Measurements from ENCODE around the gene LPAR1. TPM values are rescaled to one million over a fixed set of nuclear protein-coding genes. Genes with fewer than 3 reads are reported as not detected.
A peak's percentile ranks its signal among the peaks of the same experiment; 100 is the strongest.

LPAR1 gene
- total and polyA plus RNA-seq, 2 of the 8 experiments (the other 6 are each of a cell fraction or from before 2014, with no cell fraction given) = 3.4 to 5.1 TPM

GRCh38 chr9:111030492-111030891 is 7.8 kb downstream of the LPAR1 start:
- Histone ChIP-seq H3K14ac (ENCODE audit: insufficient read length) (no peak overlapping the region), H3K23me2 (ENCODE audit: low read depth, low read length) (no peaks in the 10 kb centered on the region; the same call in 1 of the 2 replicates), H2AK5ac (ENCODE audit: low read depth, low read length) (no peak overlapping the region), H3K4me1 (replicated peaks in 1 of 4; ENCODE audit: control insufficient read depth in 3 of 4, insufficient read depth in 4 of 4, low read length in 3 of 4) (peaks cover 0 to 4% (median 0%) of the 10 kb centered on the region in 4 experiments; a peak in 2 of 7 replicates), H3K27ac (ENCODE audit: low read depth, low read length) (no peak overlapping the region), H2AFZ (ENCODE audit: low read length) (no peak overlapping the region), H4K8ac (ENCODE audit: extremely low read depth, insufficient read depth, low read length) (no peak overlapping the region), H3K23ac (ENCODE audit: insufficient read length) (no peak overlapping the region), H3K56ac (replicated peaks; ENCODE audit: insufficient read length, low read depth, low read length) (no peak overlapping the region), H3K4ac (replicated peaks; ENCODE audit: insufficient read length, low read depth, low read length) (no peak overlapping the region), H3K9ac (replicated peaks in 1 of 4; ENCODE audit: extremely low read depth in 1 of 4, low read depth in 3 of 4, low read length in 3 of 4) (no peak overlapping the region), H2BK120ac (replicated peaks; ENCODE audit: low read depth, low read length) (no peak overlapping the region), H3K9me3 (ENCODE audit: insufficient read depth in 2 of 2, low read depth in 1 of 2, low read length in 1 of 2) (no peaks in the 10 kb centered on the region), H4K20me1 (replicated peaks in 1 of 2; ENCODE audit: control insufficient read depth in 1 of 2, insufficient read depth in 2 of 2, low read length in 2 of 2) (no peaks in the 10 kb centered on the region), H3K4me2 (ENCODE audit: insufficient read depth in 1 of 2, low read depth in 2 of 2, low read length in 2 of 2) (no peak overlapping the region), H3K4me3 (ENCODE audit: extremely low read depth in 1 of 4, insufficient read depth in 2 of 4, low read depth in 3 of 4, low read length in 4 of 4) (no peak overlapping the region), H3K36me3 (ENCODE audit: control insufficient read depth in 2 of 4, insufficient read depth in 4 of 4, low read length in 3 of 4) (no peaks in the 10 kb centered on the region), H3K79me1 (ENCODE audit: low read depth, low read length) (no peaks in the 10 kb centered on the region), H4K91ac (replicated peaks; ENCODE audit: insufficient read length, low read length) (no peak overlapping the region), H2BK12ac (ENCODE audit: low read depth, low read length) (no peak overlapping the region), H2BK5ac (ENCODE audit: low read depth, low read length) (no peak overlapping the region), H3K79me2 (ENCODE audit: control insufficient read depth in 1 of 2, insufficient read depth in 2 of 2, low read length in 2 of 2) (no peaks in the 10 kb centered on the region), H2BK20ac (ENCODE audit: low read length) (no peak overlapping the region), H4K5ac (ENCODE audit: insufficient read length, low read depth, low read length) (no peak overlapping the region), H3K27me3 (replicated peaks in 1 of 4; ENCODE audit: control insufficient read depth in 3 of 4, extremely low read depth in 1 of 4, insufficient read depth in 3 of 4, low read length in 3 of 4) (no peaks in the 10 kb centered on the region), H2BK15ac (ENCODE audit: low read length) (no peak overlapping the region), H3K18ac (ENCODE audit: extremely low read depth, low read length) (no peak overlapping the region)
- POLR2A ChIA-PET (ENCODE audit: partially characterized antibody) = no interaction called here
- CTCF ChIA-PET (ENCODE audit: partially characterized antibody) = interaction anchor here (1.4 kb wide), 1 partner anchor 554 kb away, joined by 3 read pairs; no protein-coding TSS in a partner anchor
- TF ChIP-seq FOSL1 (IDR thresholded peaks at IDR 0.05; ENCODE audit: insufficient read depth, low read depth, low read length) (no peak), RNF2 (IDR thresholded peaks at IDR 0.05; ENCODE audit: borderline replicate concordance, low read depth, low read length, missing control alignments, poor library complexity, severe bottlenecking) (no peak), E2F6 (IDR thresholded peaks at IDR 0.05) (peak; percentile 55; the same call in 1 of the 2 replicates), MAX (IDR thresholded peaks at IDR 0.05) (peak; percentile 70)
- DNase-seq (ENCODE audit: low read depth in 1 of 2, low spot score in 2 of 2) (no peak), FAIRE-seq (no peak)
- WGBS, 2 experiments (ENCODE audit: extremely low coverage in 1 of 2, insufficient coverage in 1 of 2, insufficient read length in 1 of 2, insufficient replicate concordance in 2 of 2, low coverage in 1 of 2, low lambda C conversion rate in 2 of 2, missing lambda C conversion rate in 1 of 2) = 82% methylated on average over 5 of the region's 5 CpGs; no CpG with 5 or more reads in 1 of the 2 experiments
